ENCODE data around the gene DDT. TPM values are rescaled to one million over a fixed set of nuclear protein-coding genes. Genes with fewer than 3 reads are reported as not detected.

The DDT gene
- total and polyA plus RNA-seq, 2 donors (not counting 3 experiments of a cell fraction or from before 2014, with no cell fraction given): 106 to 205 TPM

DNA sequence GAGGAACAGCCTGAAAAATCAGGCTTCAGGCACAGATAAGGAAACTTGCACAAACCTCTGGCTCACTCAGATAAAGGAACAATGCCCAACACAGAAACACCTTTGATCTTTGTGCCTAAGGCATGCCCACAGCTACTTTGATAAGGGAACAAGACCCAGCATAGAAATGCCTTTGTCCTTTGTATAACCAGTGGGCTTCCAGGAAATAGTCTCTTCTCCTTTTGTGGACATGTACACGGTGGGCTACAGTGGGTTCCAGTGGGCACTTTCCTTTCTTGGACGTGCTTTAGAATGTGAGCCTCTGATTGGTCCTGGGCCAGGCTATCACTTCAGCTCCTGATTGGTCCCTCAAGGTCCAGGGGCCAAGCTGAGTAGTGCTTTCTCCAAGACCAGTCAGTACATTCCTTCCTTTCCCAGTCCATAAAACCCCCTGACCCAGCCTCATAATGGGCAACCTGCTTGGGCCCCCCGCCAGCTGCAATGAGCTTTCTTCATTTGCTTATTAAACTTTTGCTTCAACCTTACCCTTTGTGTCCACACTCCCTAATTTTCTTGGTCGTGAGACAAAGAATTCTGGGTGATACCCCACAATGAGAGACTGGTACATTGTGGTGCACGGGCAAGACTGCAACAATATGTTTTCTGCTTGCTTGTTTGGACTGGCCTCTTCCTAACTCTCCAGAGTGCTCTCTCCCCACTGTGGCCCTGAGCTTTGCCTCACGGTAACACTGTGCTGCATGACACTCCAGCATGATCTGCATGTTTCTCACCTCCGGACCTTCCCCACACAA lies 35.2 kb upstream of the DDT start:
- Histone ChIP-seq H3K4me1 (ENCODE audit: control insufficient read depth, extremely low read depth, insufficient read depth, low read length) (peaks cover 5% of the 10 kb centered on the region), H3K9me1 (replicated peaks; ENCODE audit: control insufficient read depth, extremely low read depth, insufficient read depth, low read length) (no peaks in the 10 kb centered on the region), H3K9ac (replicated peaks; ENCODE audit: extremely low read depth, insufficient read depth, low read length) (no peak overlapping the region), H4K20me1 (replicated peaks; ENCODE audit: control insufficient read depth, extremely low read depth, insufficient read depth, low read length) (no peaks in the 10 kb centered on the region), H2AFZ (ENCODE audit: low read depth, low read length) (no peak overlapping the region), H3K79me2 (ENCODE audit: control insufficient read depth, insufficient read depth, low read length) (peaks cover 21% of the 10 kb centered on the region), H3K27me3 (ENCODE audit: control insufficient read depth in 2 of 2, insufficient read depth in 2 of 2, low read length in 2 of 2) (no peaks in the 10 kb centered on the region), H3K4me2 (ENCODE audit: insufficient read depth, low read length) (no peak overlapping the region), H3K27ac (ENCODE audit: insufficient read depth, low read depth, low read length) (no peak overlapping the region), H3K9me3 (replicated peaks; ENCODE audit: control insufficient read depth, insufficient read depth, low read length) (no peaks in the 10 kb centered on the region), H3K36me3 (ENCODE audit: control insufficient read depth in 2 of 2, extremely low read depth in 1 of 2, insufficient read depth in 2 of 2, low read length in 2 of 2) (no peaks in the 10 kb centered on the region), H3K4me3 (replicated peaks in 1 of 3; ENCODE audit: insufficient read depth in 1 of 3, low read depth in 1 of 3, low read length in 3 of 3) (no peak overlapping the region)
- CTCF ChIA-PET: no interaction called here
- no peak for TF ChIP-seq MYC (IDR thresholded peaks at IDR 0.05; ENCODE audit: low read depth, low read length)
- intact Hi-C loops (cut with micrococcal nuclease) (loop anchor here (5.0 kb wide), 1 partner anchor 148 kb away; no protein-coding TSS in a partner anchor), dilution Hi-C loops (cut with MboI; ENCODE audit: extremely low pct_ligation_motif_present, low sequenced_read_pairs) (no loop called here)
- POLR2A ChIA-PET: no interaction called here
- no peak for FAIRE-seq
- no peak for DNase-seq (ENCODE audit: low read depth, low spot score)
- BruUV-seq (replicated peaks): no TSS peak

GRCh38 chr22:24008381-24009226 lies 34.4 kb upstream of the DDT start:
- Histone ChIP-seq H3K9me3 (replicated peaks; ENCODE audit: control insufficient read depth, insufficient read depth, low read length) (no peaks in the 10 kb centered on the region), H3K4me1 (ENCODE audit: control insufficient read depth, extremely low read depth, insufficient read depth, low read length) (peaks cover 5% of the 10 kb centered on the region), H3K27me3 (ENCODE audit: control insufficient read depth in 2 of 2, insufficient read depth in 2 of 2, low read length in 2 of 2) (no peaks in the 10 kb centered on the region), H3K9ac (replicated peaks; ENCODE audit: extremely low read depth, insufficient read depth, low read length) (no peak overlapping the region), H4K20me1 (replicated peaks; ENCODE audit: control insufficient read depth, extremely low read depth, insufficient read depth, low read length) (no peaks in the 10 kb centered on the region), H3K36me3 (ENCODE audit: control insufficient read depth in 2 of 2, extremely low read depth in 1 of 2, insufficient read depth in 2 of 2, low read length in 2 of 2) (no peaks in the 10 kb centered on the region), H3K27ac (ENCODE audit: insufficient read depth, low read depth, low read length) (no peak overlapping the region), H3K4me3 (replicated peaks in 1 of 3; ENCODE audit: insufficient read depth in 1 of 3, low read depth in 1 of 3, low read length in 3 of 3) (no peak overlapping the region), H3K79me2 (ENCODE audit: control insufficient read depth, insufficient read depth, low read length) (peaks cover 13% of the 10 kb centered on the region), H2AFZ (ENCODE audit: low read depth, low read length) (no peak overlapping the region), H3K4me2 (ENCODE audit: insufficient read depth, low read length) (no peak overlapping the region), H3K9me1 (replicated peaks; ENCODE audit: control insufficient read depth, extremely low read depth, insufficient read depth, low read length) (no peaks in the 10 kb centered on the region)
- POLR2A ChIA-PET: no interaction called here
- no peak for TF ChIP-seq EZH2 (IDR thresholded peaks at IDR 0.05; ENCODE audit: borderline replicate concordance, low read depth, low read length, severe bottlenecking)
- TF ChIP-seq POLR2AphosphoS5 (IDR thresholded peaks at IDR 0.05; ENCODE audit: insufficient read depth, low read depth, low read length): no peak
- no peak for TF ChIP-seq JUN (IDR thresholded peaks at IDR 0.05; ENCODE audit: borderline replicate concordance, insufficient read depth, insufficient read length, low read depth)
- CTCF ChIA-PET: no interaction called here
- DNase-seq (ENCODE audit: low read depth, low spot score) (no peak), FAIRE-seq (no peak)
- no TSS peak for BruUV-seq (replicated peaks)
- dilution Hi-C loops (cut with MboI; ENCODE audit: extremely low pct_ligation_motif_present, low sequenced_read_pairs) (no loop called here), intact Hi-C loops (cut with micrococcal nuclease) (no loop called here)
